ENCODE results near the gene USP17L28.
"Not testable (repeated sequence)": the region's sequence is repeated elsewhere in the genome, so short reads cannot be mapped to it uniquely, and the experiment has no call there.

- not testable (repeated sequence) for TF ChIP-seq POLR2AphosphoS5 (IDR thresholded peaks at IDR 0.05; ENCODE audit: low read depth); CTCF (conservative IDR thresholded peaks at IDR 0.05; ENCODE audit: low read depth in 2 of 2); EZH2phosphoT487 (IDR thresholded peaks at IDR 0.05; ENCODE audit: unreplicated experiment); ZNF462 (CRISPR knock-in tag; IDR thresholded peaks at IDR 0.05); ZNF114 (CRISPR knock-in tag; IDR thresholded peaks at IDR 0.05); CREB1 (CRISPR knock-in tag; IDR thresholded peaks at IDR 0.05; ENCODE audit: low read depth); REST (IDR thresholded peaks at IDR 0.05; ENCODE audit: unreplicated experiment)
Measured at GRCh38 chr4:9348593-9348992, at the start of gene USP17L28.

Measured in GM23338 (cell line).